AG09309 (cell line): ENCODE data around the gene OSMR.
"Not testable (repeated sequence)": the region's sequence is repeated elsewhere in the genome, so short reads cannot be mapped to it uniquely, and the experiment has no call there.

ENCODE experiments used
- DNase-seq: peaks from one replicate; pipeline ENCODE4 v3.0.0-alpha.2; 2010; ENCODE audit warnings: low read depth
- H3K4me3 ChIP-seq: 2 replicates; pipeline ENCODE4 v1.5.1; 2011; ENCODE audit warnings: mild to moderate bottlenecking, low read depth, low read length, moderate library complexity; ENCODE audit not compliant: control insufficient read depth
- TF ChIP-seq, protein P1 (sequence below): IDR thresholded peaks from 2 replicates; pipeline ENCODE4 v1.5.1; 2011; ENCODE audit warnings: mild to moderate bottlenecking, low read depth, low read length, inconsistent platforms; ENCODE audit not compliant: insufficient read depth, control insufficient read depth; ENCODE audit errors: missing control alignments

OSMR gene

DNA sequence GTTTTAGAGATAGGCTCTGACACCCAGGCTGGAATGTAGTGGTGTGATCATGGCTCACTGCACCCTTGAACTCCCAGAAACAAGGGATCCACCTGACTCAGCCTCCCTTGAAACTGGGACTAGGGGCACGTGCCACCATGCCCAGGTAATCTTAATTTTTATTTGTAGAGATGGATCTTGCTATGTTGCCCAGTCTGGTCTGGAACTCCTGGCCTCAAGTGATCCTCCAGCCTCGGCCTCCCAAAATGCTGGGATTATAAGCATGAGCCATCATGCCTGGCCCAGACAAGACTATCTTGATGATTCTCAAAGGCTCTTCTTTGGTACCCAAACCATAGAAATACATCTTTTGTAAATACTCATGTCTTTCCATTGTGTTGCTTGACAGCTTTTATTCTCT lies 10.8 kb downstream of the OSMR start:
- TF ChIP-seq, protein P1, sequence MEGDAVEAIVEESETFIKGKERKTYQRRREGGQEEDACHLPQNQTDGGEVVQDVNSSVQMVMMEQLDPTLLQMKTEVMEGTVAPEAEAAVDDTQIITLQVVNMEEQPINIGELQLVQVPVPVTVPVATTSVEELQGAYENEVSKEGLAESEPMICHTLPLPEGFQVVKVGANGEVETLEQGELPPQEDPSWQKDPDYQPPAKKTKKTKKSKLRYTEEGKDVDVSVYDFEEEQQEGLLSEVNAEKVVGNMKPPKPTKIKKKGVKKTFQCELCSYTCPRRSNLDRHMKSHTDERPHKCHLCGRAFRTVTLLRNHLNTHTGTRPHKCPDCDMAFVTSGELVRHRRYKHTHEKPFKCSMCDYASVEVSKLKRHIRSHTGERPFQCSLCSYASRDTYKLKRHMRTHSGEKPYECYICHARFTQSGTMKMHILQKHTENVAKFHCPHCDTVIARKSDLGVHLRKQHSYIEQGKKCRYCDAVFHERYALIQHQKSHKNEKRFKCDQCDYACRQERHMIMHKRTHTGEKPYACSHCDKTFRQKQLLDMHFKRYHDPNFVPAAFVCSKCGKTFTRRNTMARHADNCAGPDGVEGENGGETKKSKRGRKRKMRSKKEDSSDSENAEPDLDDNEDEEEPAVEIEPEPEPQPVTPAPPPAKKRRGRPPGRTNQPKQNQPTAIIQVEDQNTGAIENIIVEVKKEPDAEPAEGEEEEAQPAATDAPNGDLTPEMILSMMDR: no peak
- no peak for DNase-seq
- no peak overlapping the region for H3K4me3 ChIP-seq

DNA sequence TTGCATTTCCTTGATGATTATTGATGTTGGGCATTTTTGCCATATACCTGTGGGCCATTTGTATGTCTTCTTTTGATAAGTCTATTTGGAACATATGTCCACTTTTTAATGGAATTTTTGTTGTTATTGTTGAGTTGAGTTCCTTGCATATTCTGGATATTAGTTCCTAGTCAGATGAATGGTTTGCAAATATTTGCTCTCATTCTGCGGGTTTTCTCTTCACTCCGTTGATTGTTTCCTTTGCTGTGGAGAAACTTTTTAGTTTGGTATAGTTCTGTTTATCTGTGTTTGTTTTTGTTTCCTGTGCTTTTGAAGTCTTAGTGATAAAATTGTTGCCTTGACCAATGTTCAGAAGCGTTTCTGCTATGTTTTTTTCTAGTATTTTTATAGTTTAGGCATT lies 13.0 kb downstream of the OSMR start:
- TF ChIP-seq, protein P1: no peak
- no peak overlapping the region for H3K4me3 ChIP-seq
- no peak for DNase-seq

DNA sequence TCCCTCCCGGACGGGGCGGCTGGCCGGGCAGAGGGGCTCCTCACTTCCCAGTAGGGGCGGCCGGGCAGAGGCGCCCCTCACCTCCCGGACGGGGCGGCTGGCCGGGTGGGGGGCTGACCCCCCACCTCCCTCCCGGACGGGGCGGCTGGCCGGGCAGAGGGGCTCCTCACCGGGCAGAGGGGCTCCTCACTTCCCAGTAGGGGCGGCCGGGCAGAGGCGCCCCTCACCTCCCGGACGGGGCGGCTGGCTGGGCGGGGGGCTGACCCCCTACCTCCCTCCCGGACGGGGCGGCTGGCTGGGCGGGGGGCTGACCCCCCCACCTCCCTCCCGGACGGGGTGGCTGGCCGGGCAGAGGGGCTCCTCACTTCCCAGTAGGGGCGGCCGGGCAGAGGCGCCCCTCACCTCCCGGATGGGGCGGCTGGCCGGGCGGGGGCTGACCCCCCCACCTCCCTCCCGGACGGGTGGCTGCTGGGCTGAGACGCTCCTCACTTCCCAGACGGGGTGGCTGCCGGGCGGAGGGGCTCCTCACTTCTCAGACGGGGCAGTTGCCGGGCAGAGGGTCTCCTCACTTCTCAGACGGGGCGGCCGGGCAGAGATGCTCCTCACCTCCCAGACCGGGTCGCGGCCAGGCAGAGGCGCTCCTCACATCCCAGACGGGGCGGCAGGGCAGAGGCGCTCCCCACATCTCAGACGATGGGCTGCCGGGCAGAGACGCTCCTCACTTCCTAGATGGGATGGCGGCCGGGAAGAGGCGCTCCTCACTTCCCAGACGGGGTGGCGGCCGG lies 16.4 kb downstream of the OSMR start:
- not testable (repeated sequence) for H3K4me3 ChIP-seq, DNase-seq

DNA sequence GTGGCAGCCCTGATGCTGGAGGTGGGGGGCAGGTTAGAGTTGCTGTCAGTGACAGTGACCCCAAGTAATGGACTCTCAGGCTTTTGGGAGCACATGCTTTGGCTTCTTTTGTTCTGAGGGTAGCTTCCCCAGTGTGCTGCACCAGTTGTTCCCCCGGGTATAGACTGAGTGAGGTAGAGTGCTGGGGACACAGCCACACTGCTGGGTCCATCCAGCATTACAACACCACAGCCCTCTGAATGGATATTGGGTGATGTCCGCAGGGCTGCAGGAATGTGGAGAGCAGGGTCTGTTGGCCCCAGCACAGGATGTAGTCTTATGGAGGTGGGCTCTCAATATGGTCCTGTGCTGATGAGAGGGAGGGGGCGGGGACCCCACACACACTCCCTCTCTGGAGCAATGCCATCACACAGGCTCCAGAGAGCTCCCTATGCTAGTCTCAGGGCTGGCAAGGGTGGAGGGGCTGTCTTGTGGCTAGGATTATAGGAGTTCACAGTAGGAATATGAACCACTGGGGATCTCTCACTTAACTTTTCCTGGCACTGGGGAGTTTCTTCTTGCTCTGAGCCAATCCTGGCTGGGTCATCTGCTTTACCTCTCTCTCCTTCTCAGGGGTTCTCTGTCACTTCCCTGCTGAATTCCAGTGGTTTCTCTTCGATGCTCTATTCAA lies 20.7 kb downstream of the OSMR start:
- no peak for DNase-seq
- TF ChIP-seq, protein P1: no peak
- H3K4me3 ChIP-seq: no peak overlapping the region

DNA sequence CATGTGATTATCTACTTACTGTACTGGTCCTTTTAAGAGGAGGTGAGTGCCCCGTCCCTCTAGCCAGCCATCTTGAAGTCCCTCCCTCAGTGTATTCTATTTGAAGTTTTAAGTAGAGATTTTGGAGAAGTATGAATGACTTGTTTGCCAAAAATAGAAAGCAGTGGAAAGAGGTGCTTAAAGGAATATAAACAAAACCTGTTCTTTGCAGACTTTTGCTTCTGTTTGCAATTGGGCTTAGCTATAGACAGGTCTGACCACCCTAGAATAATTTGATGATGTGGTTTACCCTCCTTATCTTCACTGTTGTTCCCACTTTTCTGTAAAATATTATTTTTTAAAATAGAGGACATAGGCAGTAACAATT lies 21.2 kb downstream of the OSMR start:
- TF ChIP-seq, protein P1: no peak
- DNase-seq: no peak

DNA sequence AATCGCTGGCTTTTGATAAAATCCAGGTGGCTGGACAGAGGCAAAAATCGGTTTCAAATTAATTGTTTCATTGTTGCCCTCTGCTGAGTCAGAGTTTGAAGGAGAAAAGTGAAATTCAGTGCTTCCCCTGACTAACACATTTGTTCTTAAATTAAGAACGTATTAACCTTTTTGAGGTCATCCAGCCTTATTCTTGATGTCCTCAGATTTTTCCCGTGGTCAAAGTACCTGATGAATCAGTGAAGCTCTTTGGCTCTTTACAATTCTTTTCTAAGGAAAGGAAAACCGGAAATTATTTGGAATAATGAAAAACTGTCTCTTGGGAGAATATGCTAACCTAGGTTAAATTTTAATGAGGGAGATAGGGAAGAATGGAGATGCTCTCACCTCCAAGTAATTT lies 21.6 kb downstream of the OSMR start:
- TF ChIP-seq, protein P1: no peak
- no peak overlapping the region for H3K4me3 ChIP-seq
- no peak for DNase-seq

More for the DNA sequence above, 21.2 kb downstream of the OSMR start:
- no peak overlapping the region for H3K4me3 ChIP-seq

DNA sequence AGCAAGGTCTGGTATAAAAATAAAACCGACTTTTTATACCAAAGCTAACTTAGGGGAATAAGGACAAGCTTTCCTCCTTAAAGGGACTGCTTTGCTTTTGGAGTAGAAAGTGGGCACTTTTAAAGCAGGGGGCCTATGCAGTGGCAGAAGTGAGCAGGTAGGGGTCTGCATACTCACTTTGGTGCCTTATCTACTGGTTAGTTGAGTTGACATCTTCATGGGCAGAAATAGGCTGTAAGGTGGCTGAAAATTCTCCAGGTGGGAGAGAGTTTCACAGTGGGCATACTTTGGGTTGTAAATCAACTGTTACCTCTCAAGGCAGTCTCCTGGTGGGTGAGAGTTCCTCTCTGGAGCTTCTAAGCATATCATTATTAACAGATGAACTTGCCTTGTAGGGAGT lies 24.8 kb downstream of the OSMR start:
- DNase-seq: no peak
- no peak overlapping the region for H3K4me3 ChIP-seq
- TF ChIP-seq, protein P1: no peak
